ENCODE results near the gene MARCHF5. TPM values are rescaled to one million over a fixed set of nuclear protein-coding genes. Genes with fewer than 3 reads are reported as not detected.
A peak's percentile ranks its signal among the peaks of the same experiment; 100 is the strongest.

The MARCHF5 gene
- total RNA-seq = 10 to 100 TPM; 15.5 to 33.5 (median 31.8) TPM

- peak within 1 kb of the TSS; percentile 80 to 93 (median 81) for H3K4me3 ChIP-seq
- peak; percentile 13 for TF ChIP-seq POLR2A (IDR thresholded peaks at IDR 0.05)
- TF ChIP-seq POLR2AphosphoS5 (IDR thresholded peaks at IDR 0.05) = peak; percentile 83 to 92 (median 87)
- TF ChIP-seq, protein P1, sequence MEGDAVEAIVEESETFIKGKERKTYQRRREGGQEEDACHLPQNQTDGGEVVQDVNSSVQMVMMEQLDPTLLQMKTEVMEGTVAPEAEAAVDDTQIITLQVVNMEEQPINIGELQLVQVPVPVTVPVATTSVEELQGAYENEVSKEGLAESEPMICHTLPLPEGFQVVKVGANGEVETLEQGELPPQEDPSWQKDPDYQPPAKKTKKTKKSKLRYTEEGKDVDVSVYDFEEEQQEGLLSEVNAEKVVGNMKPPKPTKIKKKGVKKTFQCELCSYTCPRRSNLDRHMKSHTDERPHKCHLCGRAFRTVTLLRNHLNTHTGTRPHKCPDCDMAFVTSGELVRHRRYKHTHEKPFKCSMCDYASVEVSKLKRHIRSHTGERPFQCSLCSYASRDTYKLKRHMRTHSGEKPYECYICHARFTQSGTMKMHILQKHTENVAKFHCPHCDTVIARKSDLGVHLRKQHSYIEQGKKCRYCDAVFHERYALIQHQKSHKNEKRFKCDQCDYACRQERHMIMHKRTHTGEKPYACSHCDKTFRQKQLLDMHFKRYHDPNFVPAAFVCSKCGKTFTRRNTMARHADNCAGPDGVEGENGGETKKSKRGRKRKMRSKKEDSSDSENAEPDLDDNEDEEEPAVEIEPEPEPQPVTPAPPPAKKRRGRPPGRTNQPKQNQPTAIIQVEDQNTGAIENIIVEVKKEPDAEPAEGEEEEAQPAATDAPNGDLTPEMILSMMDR (IDR thresholded peaks at IDR 0.05) = peak; percentile 88 to 94 (median 92)
- intact Hi-C loops (cut with DNase I; ENCODE audit: low total_unique reads) = loop anchor here (10.0 kb wide), 1 partner anchor 86 kb away; no protein-coding TSS in a partner anchor
- H3K27me3 ChIP-seq = no peaks in the 10 kb centered on the region
- no peaks in the 10 kb centered on the region for H3K9me3 ChIP-seq
- DNase-seq (ENCODE audit: low spot score in 2 of 2) = peak; percentile 94
- H3K27ac ChIP-seq = peak within 1 kb of the TSS; percentile 95 to 96
- peaks cover 0 to 3% of the 10 kb centered on the region in 2 donors for H3K4me1 ChIP-seq
- no peaks in the 10 kb centered on the region for H3K36me3 ChIP-seq
Observed at GRCh38 chr10:92290837-92291615, at the start of gene MARCHF5, which contains the start of gene CPEB3. Gene MARCHF5, plus strand, starts transcription at chr10:92291167. Its CDS starts 328 bp downstream, at chr10:92291495. Gene CPEB3, minus strand, starts transcription at chr10:92291078. Its CDS starts 50,728 bp downstream, at chr10:92240350.

GRCh38 chr10:92241501-92241900 is 49.5 kb upstream of the MARCHF5 start:
- H3K4me3 ChIP-seq = peak overlapping the region; percentile 61 to 88 (median 81)
- peaks cover 0 to 7% of the 10 kb centered on the region in 2 donors for H3K4me1 ChIP-seq
- intact Hi-C loops (cut with DNase I; ENCODE audit: low total_unique reads) = no loop called here
- no peaks in the 10 kb centered on the region for H3K9me3 ChIP-seq
- peak overlapping the region; percentile 79 to 88 for H3K27ac ChIP-seq
- TF ChIP-seq POLR2A (IDR thresholded peaks at IDR 0.05) = no peak
- TF ChIP-seq, protein P1 (IDR thresholded peaks at IDR 0.05) = no peak
- TF ChIP-seq POLR2AphosphoS5 (IDR thresholded peaks at IDR 0.05) = no peak
- no peaks in the 10 kb centered on the region for H3K27me3 ChIP-seq
- H3K36me3 ChIP-seq = no peaks in the 10 kb centered on the region
- DNase-seq (ENCODE audit: low spot score in 2 of 2) = no peak

GRCh38 chr10:92242380-92242779 is 48.6 kb upstream of the MARCHF5 start:
- H3K4me1 ChIP-seq = peaks cover 0 to 6% of the 10 kb centered on the region in 2 donors
- DNase-seq (ENCODE audit: low spot score in 2 of 2) = no peak
- no peaks in the 10 kb centered on the region for H3K9me3 ChIP-seq
- no peaks in the 10 kb centered on the region for H3K36me3 ChIP-seq
- H3K27me3 ChIP-seq = no peaks in the 10 kb centered on the region
- H3K27ac ChIP-seq = no peak overlapping the region
- no peak overlapping the region for H3K4me3 ChIP-seq
- intact Hi-C loops (cut with DNase I; ENCODE audit: low total_unique reads) = no loop called here
- TF ChIP-seq, protein P1 (IDR thresholded peaks at IDR 0.05) = no peak
- TF ChIP-seq POLR2A (IDR thresholded peaks at IDR 0.05) = no peak
- no peak for TF ChIP-seq POLR2AphosphoS5 (IDR thresholded peaks at IDR 0.05)

DNA sequence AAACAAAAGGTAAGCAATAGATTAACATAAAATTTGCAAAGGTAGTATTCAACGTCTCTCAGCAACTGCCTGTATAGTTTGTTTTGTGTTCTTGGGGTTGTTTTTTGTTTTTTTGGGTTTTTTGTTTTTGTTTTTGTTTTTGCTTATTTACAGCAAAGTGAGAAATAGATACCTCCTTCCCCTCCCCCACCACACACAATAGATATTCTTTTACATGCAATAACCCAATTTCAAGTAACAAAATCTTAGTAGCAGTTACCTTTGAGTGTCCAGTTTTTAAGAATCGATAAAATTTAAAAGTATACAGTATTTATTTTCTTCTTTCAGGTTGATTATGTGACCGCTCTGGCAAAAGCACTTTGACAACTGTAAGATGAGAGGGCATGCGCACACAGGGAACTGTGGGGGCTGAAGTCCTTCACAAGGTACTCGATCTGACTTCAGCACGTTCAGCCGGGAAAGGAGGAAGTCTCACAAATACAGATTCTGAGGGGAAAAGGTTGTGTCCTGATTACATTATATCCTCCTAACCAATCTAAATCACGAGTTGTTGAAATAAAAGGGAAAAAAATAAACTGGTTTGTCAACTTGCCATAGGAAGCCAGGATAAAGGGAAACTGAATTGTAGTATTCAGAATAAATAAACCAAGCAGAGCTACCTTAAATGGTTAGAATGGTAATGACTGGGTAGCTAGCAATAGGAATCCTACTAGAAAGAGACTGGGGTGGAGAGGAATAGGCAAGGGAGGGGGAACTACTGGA is 47.9 kb upstream of the MARCHF5 start:
- intact Hi-C loops (cut with DNase I; ENCODE audit: low total_unique reads) = no loop called here
- H3K36me3 ChIP-seq = no peaks in the 10 kb centered on the region
- no peaks in the 10 kb centered on the region for H3K9me3 ChIP-seq
- H3K27me3 ChIP-seq = no peaks in the 10 kb centered on the region
- DNase-seq (ENCODE audit: low spot score in 2 of 2) = peak; percentile 39 to 58
- H3K27ac ChIP-seq = peak overlapping the region; percentile 39 to 60
- H3K4me3 ChIP-seq = peak overlapping the region; percentile 15 to 50 (median 20)
- H3K4me1 ChIP-seq = no peaks in the 10 kb centered on the region
- TF ChIP-seq POLR2AphosphoS5 (IDR thresholded peaks at IDR 0.05) (no peak), POLR2A (IDR thresholded peaks at IDR 0.05) (no peak)
- TF ChIP-seq, protein P1 (IDR thresholded peaks at IDR 0.05) = no peak
